ENCODE results near the gene VSIG10L2. TPM values are rescaled to one million over a fixed set of nuclear protein-coding genes. Genes with fewer than 3 reads are reported as not detected.

VSIG10L2 gene
- total RNA-seq, 1 donor from 2014 or later, result 0.30 TPM

- DNase-seq (ENCODE audit: missing footprints) (no peak), ATAC-seq (no peak)
- intact Hi-C loops (cut with DNase I), result no loop called here
These were observed 20.6 kb upstream of the VSIG10L2 start for GRCh38 chr11:125925247-125925740.

GRCh38 chr11:125925804-125926203, 20.0 kb upstream of the VSIG10L2 start:
- intact Hi-C loops (cut with DNase I), result no loop called here
- DNase-seq (ENCODE audit: missing footprints) (no peak), ATAC-seq (no peak)

GRCh38 chr11:125926682-125927081, 19.2 kb upstream of the VSIG10L2 start:
- ATAC-seq, result no peak
- no peak for DNase-seq (ENCODE audit: missing footprints)
- intact Hi-C loops (cut with DNase I), result no loop called here

GRCh38 chr11:125929445-125930075, 16.3 kb upstream of the VSIG10L2 start:
- DNase-seq (ENCODE audit: missing footprints), result no peak
- ATAC-seq, result no peak
- intact Hi-C loops (cut with DNase I), result no loop called here

- intact Hi-C loops (cut with DNase I), result no loop called here
- DNase-seq (ENCODE audit: missing footprints) (no peak), ATAC-seq (no peak)
These were observed 15.8 kb upstream of the VSIG10L2 start for GRCh38 chr11:125930076-125930450.

- no peak for ATAC-seq
- DNase-seq (ENCODE audit: missing footprints), result no peak
- intact Hi-C loops (cut with DNase I), result no loop called here
These were observed 14.7 kb upstream of the VSIG10L2 start for GRCh38 chr11:125931116-125931515.

GRCh38 chr11:125931668-125932067, 14.2 kb upstream of the VSIG10L2 start:
- no peak for DNase-seq (ENCODE audit: missing footprints)
- intact Hi-C loops (cut with DNase I), result no loop called here
- no peak for ATAC-seq

- DNase-seq (ENCODE audit: missing footprints), result no peak
- intact Hi-C loops (cut with DNase I), result no loop called here
- no peak for ATAC-seq
These were observed 13.5 kb upstream of the VSIG10L2 start for GRCh38 chr11:125932301-125932700.

GRCh38 chr11:125933030-125933813, 12.6 kb upstream of the VSIG10L2 start:
- DNase-seq (ENCODE audit: missing footprints) (no peak), ATAC-seq (no peak)

GRCh38 chr11:125934473-125934872, 11.4 kb upstream of the VSIG10L2 start:
- no peak for DNase-seq (ENCODE audit: missing footprints)
- ATAC-seq, result no peak
- intact Hi-C loops (cut with DNase I), result no loop called here

More at GRCh38 chr11:125933030-125933813, 12.6 kb upstream of the VSIG10L2 start:
- intact Hi-C loops (cut with DNase I), result no loop called here

GRCh38 chr11:125935056-125935455, 10.8 kb upstream of the VSIG10L2 start:
- ATAC-seq (no peak), DNase-seq (ENCODE audit: missing footprints) (no peak)
- intact Hi-C loops (cut with DNase I), result no loop called here

GRCh38 chr11:125935618-125936199, 10.1 kb upstream of the VSIG10L2 start:
- no peak for ATAC-seq
- DNase-seq (ENCODE audit: missing footprints), result no peak
- intact Hi-C loops (cut with DNase I), result no loop called here

- ATAC-seq (no peak), DNase-seq (ENCODE audit: missing footprints) (no peak)
- intact Hi-C loops (cut with DNase I), result no loop called here
These were observed 7.4 kb upstream of the VSIG10L2 start for GRCh38 chr11:125938418-125938817.

GRCh38 chr11:125939081-125939521, 6.7 kb upstream of the VSIG10L2 start:
- intact Hi-C loops (cut with DNase I), result no loop called here
- DNase-seq (ENCODE audit: missing footprints) (no peak), ATAC-seq (peak; percentile 30)

GRCh38 chr11:125940145-125940544, 5.7 kb upstream of the VSIG10L2 start:
- intact Hi-C loops (cut with DNase I), result loop anchor here (5.0 kb wide), 2 partner anchors 122 to 252 kb away; partner anchors contain the start of gene CDON

GRCh38 chr11:125941267-125941618, 4.6 kb upstream of the VSIG10L2 start:
- no peak for DNase-seq (ENCODE audit: missing footprints)
- ATAC-seq, result no peak
- intact Hi-C loops (cut with DNase I), result loop anchor here (5.0 kb wide), 2 partner anchors 121 to 251 kb away; partner anchors contain the start of gene CDON

More at GRCh38 chr11:125940145-125940544, 5.7 kb upstream of the VSIG10L2 start:
- DNase-seq (ENCODE audit: missing footprints) (no peak), ATAC-seq (no peak)

- intact Hi-C loops (cut with DNase I), result loop anchor here (5.0 kb wide), 2 partner anchors 120 to 250 kb away; partner anchors contain the start of gene CDON
- DNase-seq (ENCODE audit: missing footprints) (no peak), ATAC-seq (peak; percentile 74)
These were observed 3.9 kb upstream of the VSIG10L2 start for GRCh38 chr11:125941619-125942611.

GRCh38 chr11:125942771-125943428, 2.9 kb upstream of the VSIG10L2 start:
- no peak for DNase-seq (ENCODE audit: missing footprints)
- ATAC-seq, result no peak
- intact Hi-C loops (cut with DNase I), result loop anchor here (5.0 kb wide), 2 partner anchors 119 to 249 kb away; partner anchors contain the start of gene CDON

Measured in Right ventricle myocardium inferior (tissue), 1 donor.